Measurements from ENCODE around the gene VSNL1.
"Not testable (repeated sequence)": the region's sequence is repeated elsewhere in the genome, so short reads cannot be mapped to it uniquely, and the experiment has no call there.

The VSNL1 gene

GRCh38 chr2:17543131-17543660 is 2.7 kb downstream of the VSNL1 start:
- DNase-seq: no peak

GRCh38 chr2:17543848-17544247 is 3.4 kb downstream of the VSNL1 start:
- DNase-seq: no peak

GRCh38 chr2:17544256-17544655 is 3.8 kb downstream of the VSNL1 start:
- no peak for DNase-seq

DNA sequence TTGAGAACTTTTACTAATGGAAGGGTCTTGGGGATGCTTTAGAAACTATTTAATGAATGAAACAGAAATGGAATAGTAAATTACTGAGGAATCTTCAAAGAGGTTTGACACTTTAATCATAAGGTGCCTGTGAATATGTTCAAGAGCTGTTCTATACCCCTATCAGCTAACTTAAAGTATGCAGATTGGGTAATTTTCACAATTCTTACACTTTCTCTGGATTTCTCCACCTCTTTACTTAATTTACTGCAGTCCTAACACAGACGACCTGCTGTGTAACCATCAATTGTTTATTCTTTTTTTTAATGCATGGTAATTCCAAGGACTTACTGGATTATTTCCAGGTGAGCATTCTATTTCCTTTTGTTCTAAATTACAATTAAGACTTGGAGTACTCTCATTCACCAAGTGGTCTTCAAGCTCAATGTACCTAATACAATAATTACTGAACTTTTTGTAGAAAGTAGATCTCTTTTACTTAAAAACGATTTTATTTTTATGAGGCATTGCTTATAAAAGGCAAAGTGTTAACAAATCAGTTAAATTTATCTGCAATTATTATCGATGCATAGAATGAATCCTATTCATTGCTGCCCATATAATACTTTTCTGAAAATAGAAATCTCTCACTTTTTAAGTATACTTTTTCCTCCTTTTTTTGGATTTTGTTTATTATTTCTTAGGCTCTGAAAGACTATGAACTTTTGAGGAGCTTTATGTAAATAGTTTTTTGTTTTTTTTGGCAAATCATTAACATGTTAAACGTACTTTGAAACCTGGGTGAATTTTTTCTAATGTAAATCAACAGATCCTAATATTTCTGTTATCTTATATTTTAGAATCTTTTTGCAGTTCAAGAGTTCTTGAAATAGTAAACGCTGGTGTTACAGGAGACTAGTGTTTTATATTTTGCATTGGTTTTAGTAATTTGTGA is 5.5 kb downstream of the VSNL1 start:
- DNase-seq: no peak

DNA sequence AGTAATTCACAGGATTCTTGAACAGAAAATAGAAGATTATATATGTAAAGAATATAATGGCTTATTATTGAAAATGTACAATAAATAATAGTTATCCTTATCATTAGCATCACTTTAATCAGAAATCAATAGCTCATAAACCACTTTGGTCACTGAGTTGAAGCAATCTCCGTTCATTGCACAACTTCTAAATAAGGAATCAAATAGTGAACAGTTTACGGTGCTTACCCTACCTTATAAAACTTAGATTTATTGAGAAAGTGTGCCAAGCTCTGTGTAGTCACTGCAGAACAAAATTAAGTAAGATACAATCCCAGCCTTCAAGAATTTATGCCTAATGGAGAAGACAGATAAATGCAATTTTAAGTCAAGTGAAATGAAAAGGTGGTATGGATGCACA is 6.7 kb downstream of the VSNL1 start:
- DNase-seq: no peak

DNA sequence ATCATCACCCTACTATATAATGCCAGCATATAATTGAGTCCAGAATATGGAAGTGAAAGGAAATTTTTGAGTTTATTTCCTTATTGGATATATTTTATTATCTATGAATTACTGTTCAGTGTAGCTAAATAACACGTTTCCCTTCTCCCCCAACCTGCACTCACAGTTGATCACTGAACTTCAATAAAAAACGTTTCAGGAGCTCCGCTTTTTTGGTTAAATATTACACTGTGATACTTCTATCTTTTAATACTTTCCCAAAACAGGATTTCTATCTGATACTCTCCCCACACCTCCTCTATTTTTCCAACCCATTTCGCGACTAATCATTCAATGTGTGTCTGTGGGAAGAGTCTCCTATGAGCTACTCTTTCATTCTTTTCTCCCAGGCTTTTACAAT is 7.2 kb downstream of the VSNL1 start:
- no peak for DNase-seq

GRCh38 chr2:17550907-17551306 is 10.4 kb downstream of the VSNL1 start:
- DNase-seq: no peak

DNA sequence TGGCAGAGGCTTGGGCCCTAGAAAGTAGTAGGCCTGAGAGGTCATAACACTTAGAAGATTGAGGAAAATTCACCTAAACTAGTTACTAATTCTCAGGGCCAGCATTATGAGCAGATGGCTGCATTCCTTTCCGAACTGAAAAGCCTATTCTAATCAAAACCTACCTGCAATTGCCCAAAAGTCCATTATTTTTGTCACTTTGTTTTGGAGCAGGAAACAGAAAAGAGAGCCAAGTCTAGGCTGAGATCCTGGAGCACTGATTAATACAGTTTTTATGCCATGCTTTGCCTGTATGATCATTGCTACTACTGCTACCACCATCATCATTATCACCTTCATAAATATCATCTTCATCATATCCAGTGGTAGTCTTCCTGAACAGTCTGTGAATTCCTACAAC is 14.7 kb downstream of the VSNL1 start:
- no peak for DNase-seq

GRCh38 chr2:17557596-17557995 is 17.1 kb downstream of the VSNL1 start:
- DNase-seq: no peak

GRCh38 chr2:17558053-17558452 is 17.6 kb downstream of the VSNL1 start:
- no peak for DNase-seq

DNA sequence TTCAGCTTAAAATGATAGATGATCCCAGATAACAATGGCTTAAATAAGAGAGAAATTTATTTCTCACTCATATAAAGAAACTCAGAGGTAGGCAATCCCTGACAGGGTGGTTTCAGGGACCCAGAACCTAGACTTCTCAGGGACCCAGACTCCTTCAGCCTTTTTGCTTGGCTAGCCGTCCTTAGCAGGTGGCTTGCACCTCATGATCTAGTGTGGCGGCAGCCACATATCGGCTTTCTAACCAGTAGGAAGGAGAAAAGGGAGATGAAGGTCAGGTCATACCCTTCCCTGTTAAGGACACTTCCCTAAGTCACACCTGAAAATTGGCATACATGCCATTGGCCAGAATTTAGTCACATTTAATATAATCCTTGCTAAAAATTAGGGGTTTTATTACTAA is 18.4 kb downstream of the VSNL1 start:
- no peak for DNase-seq

- DNase-seq: not testable (repeated sequence)
Measured at GRCh38 chr2:17565726-17566125, 25.2 kb downstream of the VSNL1 start.

- DNase-seq: no peak
Measured at GRCh38 chr2:17571681-17572080, 31.2 kb downstream of the VSNL1 start.

DNA sequence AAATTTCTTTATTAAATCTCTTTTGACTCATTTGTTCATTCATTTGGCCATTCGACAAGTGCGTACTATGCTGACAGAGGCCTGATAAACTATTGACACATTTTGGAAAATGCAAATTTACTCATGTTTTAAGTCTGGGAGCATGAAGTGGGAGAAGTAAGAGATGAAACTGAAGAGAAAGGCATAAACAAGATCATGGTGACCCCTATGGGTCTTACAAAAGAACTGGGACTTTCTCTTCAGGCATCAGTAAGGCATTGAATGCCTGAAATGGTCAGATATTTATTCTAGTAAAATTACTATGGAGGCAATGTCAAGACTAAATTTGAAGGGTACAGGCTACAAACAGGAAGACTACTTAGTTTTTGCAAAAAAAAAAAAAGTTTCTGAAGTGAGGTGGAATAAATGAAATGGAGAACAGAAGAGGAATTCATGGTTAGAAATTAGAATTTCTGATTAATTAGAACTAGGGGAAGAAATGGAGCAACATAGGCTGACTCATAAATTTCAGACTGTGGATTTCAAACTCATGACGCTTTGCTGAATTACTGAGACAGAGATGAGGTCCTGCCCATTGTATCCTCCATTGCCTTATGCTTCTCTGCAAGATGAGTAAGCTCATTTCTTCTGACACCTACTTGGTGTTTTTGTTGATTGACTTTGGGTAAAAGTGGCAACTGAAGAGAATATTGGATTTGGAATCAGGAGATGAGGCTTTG is 32.7 kb downstream of the VSNL1 start:
- no peak for DNase-seq

GRCh38 chr2:17573804-17574175 is 33.3 kb downstream of the VSNL1 start:
- no peak for DNase-seq

- DNase-seq: no peak
Measured at GRCh38 chr2:17574406-17575073, 34.0 kb downstream of the VSNL1 start.

DNA sequence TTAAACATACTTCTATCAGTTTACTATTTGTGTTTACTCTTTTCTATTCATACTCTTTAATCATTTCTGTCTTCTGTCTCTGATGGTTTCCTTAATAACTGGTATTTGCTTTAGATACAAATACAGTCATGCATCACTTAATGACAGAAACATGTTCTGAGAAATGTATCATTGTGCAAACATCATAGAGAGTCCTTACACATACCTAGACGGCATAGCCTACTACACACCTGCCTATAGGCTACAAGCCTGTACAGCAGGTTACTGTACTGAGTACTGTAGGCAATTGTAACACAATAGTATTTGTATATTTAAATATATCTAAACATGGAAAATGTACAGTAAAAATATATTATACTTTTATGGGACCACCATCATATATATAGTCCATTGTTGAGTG is 36.3 kb downstream of the VSNL1 start:
- DNase-seq: no peak

GRCh38 chr2:17578466-17578928 is 38.0 kb downstream of the VSNL1 start:
- DNase-seq: no peak

GRCh38 chr2:17579605-17580318 is 39.3 kb downstream of the VSNL1 start:
- no peak for DNase-seq

DNA sequence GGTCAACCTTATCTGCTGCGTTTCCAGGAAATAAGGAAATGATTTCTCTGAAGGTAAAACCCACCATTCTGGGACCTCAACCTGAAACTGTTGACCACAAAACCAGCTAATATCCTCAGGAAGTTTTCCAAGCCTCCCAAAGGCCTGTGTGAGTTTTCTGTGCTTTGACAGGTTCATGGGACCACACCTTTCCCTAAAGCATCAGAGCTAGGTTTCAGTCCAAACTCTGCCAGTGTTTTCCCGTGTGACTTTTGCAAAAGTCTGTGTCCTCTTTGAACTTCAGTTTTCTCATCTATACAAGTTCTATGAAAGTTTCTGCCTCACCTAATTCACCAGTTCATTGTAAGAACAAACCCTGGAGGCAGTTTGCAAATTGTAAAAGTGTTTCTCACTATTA is 39.8 kb downstream of the VSNL1 start:
- no peak for DNase-seq

- DNase-seq: no peak
Measured at GRCh38 chr2:17581831-17582230, 41.3 kb downstream of the VSNL1 start.

- no peak for DNase-seq
Measured at GRCh38 chr2:17583166-17583565, 42.7 kb downstream of the VSNL1 start.

DNA sequence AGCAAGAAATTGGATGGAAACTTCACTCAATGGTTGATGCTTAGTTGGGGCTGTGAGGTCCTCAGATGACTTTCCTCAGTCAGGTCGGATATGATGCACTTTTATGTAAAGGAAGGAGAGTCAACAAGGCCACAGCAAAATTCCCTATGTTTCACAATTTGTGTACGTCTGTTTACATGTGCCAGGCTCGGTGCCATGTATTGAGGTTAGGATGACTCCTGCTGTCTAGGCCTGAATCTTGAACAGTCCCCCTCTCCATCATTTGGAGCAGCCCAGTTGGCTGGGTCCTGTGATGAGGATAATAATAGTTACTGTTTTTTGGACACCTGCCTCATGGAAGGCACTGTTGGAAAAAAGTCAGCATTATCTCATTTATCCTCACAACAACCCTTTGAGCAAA is 43.1 kb downstream of the VSNL1 start:
- DNase-seq: no peak

All from left hindlimb (tissue), 1 donor.